Liver (tissue), 2 donors: ENCODE measurements around the gene KATNAL1.

ENCODE experiments used
- JUND ChIP-seq, 2 donors: IDR thresholded peaks; 2 replicates each; pipeline ENCODE4 v1.6.1; 2016; ENCODE audit warnings: antibody characterized with exemption in 2 of 2
- TF ChIP-seq, protein P1 (sequence below): IDR thresholded peaks from 2 replicates; pipeline ENCODE4 v1.6.1; 2016; ENCODE audit warnings: antibody characterized with exemption
- donor health status: healthy.

DNA sequence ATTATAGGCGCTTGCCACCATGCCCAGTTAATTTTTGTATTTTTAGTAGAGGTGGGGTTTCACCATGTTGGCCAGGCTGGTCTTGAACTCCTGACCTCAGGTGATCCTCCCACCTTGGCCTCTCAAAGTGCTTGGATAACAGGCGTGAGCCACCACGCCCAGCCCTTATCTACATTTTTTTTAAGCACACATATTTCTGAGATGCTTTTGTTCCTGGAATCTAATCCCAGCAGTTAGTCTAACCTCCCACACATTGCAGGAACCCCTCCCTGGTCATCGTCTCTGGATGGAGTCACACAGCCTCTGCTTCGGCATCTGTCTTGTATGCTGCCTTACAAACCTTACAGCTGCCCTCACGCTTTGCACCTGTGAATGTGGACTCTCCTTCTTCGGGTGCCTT, 15.1 kb upstream of the KATNAL1 start:
- TF ChIP-seq, protein P1, sequence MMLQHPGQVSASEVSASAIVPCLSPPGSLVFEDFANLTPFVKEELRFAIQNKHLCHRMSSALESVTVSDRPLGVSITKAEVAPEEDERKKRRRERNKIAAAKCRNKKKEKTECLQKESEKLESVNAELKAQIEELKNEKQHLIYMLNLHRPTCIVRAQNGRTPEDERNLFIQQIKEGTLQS: no peak
- no peak for TF ChIP-seq JUND (IDR thresholded peaks at IDR 0.05)
